ENCODE measurements around the gene SLC51B. TPM values are rescaled to one million over a fixed set of nuclear protein-coding genes. Genes with fewer than 3 reads are reported as not detected.
A peak's percentile ranks its signal among the peaks of the same experiment; 100 is the strongest.

Gene SLC51B
- total RNA-seq, 1 experiment from 2014 or later, result not detected

DNA sequence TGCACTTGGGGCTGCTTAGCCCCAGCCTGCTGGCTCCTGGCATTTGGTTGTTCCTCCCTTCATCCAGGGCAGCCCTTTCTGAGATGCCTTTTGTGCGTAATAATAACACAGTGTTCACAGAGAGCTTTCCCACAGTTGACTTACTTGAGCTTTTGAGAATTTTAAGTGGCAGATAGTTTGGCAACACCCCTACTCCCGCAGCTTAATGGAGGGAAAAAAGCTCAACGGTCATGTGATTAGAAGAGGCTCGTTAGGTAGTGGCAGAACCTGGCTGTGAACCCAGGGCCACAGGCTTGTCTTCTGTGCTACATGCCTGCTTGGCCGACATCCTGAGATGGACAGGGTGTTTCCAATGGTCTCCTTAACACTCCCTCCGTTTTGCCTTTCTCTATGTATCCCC lies 36.1 kb downstream of the SLC51B start:
- DNase-seq, result no peak
- no peak overlapping the region for H3K27ac Mint-ChIP-seq (ENCODE audit: unreplicated experiment)
- intact Hi-C loops (cut with micrococcal nuclease; ENCODE audit: unreplicated experiment), result no loop called here
- CTCF ChIA-PET, result no interaction called here
- TF ChIP-seq, protein P1, sequence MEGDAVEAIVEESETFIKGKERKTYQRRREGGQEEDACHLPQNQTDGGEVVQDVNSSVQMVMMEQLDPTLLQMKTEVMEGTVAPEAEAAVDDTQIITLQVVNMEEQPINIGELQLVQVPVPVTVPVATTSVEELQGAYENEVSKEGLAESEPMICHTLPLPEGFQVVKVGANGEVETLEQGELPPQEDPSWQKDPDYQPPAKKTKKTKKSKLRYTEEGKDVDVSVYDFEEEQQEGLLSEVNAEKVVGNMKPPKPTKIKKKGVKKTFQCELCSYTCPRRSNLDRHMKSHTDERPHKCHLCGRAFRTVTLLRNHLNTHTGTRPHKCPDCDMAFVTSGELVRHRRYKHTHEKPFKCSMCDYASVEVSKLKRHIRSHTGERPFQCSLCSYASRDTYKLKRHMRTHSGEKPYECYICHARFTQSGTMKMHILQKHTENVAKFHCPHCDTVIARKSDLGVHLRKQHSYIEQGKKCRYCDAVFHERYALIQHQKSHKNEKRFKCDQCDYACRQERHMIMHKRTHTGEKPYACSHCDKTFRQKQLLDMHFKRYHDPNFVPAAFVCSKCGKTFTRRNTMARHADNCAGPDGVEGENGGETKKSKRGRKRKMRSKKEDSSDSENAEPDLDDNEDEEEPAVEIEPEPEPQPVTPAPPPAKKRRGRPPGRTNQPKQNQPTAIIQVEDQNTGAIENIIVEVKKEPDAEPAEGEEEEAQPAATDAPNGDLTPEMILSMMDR (IDR thresholded peaks at IDR 0.05; ENCODE audit: unreplicated experiment), result no peak
- H3K9me3 Mint-ChIP-seq (ENCODE audit: low read depth, unreplicated experiment), result no peaks in the 10 kb centered on the region
- H3K36me3 Mint-ChIP-seq (ENCODE audit: insufficient read depth, unreplicated experiment), result no peaks in the 10 kb centered on the region
- no peak overlapping the region for H3K4me3 Mint-ChIP-seq (ENCODE audit: low read depth, unreplicated experiment)
- peaks cover 13% of the 10 kb centered on the region for H3K4me1 Mint-ChIP-seq (ENCODE audit: low read depth, unreplicated experiment)
- H3K27me3 Mint-ChIP-seq (ENCODE audit: unreplicated experiment), result peaks cover 58% of the 10 kb centered on the region
- no TSS peak for BruUV-seq (replicated peaks)

DNA sequence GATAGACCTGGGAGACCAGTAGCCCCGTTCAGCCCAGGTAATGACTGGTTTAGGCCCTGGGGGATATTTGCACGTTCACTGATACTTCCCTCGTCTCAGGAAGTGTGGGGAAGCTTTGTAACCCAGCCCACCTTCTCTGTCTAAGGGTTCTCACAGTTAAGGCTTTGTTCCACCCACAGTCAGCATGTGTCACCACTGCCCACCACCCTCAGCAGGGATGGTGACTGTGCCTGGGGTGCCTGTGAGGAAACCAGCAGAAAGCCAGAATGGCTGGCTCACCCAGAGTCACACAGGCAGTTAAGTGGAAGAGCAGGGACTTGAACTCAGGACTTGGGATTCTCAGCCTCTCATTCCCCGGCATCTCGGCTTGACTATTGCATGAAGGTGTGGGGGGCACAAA lies 36.6 kb downstream of the SLC51B start:
- Mint-ChIP-seq H3K4me3 (ENCODE audit: low read depth, unreplicated experiment) (no peak overlapping the region), H3K9me3 (ENCODE audit: low read depth, unreplicated experiment) (no peaks in the 10 kb centered on the region), H3K27me3 (ENCODE audit: unreplicated experiment) (peaks cover 58% of the 10 kb centered on the region), H3K27ac (ENCODE audit: unreplicated experiment) (no peak overlapping the region), H3K4me1 (ENCODE audit: low read depth, unreplicated experiment) (peaks cover 13% of the 10 kb centered on the region), H3K36me3 (ENCODE audit: insufficient read depth, unreplicated experiment) (no peaks in the 10 kb centered on the region)
- TF ChIP-seq, protein P1 (IDR thresholded peaks at IDR 0.05; ENCODE audit: unreplicated experiment), result no peak
- no peak for DNase-seq
- CTCF ChIA-PET, result interaction anchor here (1.8 kb wide), 1 partner anchor 20 kb away, joined by 6 read pairs; no protein-coding TSS in a partner anchor
- intact Hi-C loops (cut with micrococcal nuclease; ENCODE audit: unreplicated experiment), result no loop called here
- BruUV-seq (replicated peaks), result no TSS peak

DNA sequence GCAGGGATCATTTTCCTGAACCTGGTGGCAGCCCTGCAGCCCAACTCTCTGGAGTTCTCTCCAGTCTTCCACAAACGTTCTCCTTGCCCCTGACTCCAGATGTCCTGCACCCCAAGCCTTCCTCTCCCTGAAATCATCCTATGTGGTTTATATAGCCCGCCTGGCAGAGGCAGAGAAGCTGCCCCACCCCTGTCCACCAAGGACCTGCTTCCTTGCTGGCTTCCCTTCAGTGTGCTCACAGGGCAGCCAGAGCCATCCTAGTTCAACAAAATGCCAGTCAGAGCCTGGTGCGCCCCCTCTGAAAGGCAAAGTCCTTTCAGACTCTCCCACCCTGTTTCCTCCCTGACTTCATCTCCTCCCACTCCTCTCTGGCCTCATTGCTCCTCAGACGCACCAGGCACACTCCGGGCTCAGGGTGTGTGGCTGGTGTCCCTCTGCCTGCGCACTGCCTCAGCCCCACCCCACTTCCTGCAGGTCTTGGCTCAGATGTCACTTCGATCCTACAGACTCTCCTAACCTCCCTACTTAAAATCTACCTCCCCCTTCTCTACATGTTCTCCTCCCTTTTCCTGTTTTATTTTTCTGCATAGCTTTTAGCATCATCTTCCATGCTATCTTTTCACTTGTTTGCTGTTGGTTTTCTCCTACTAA lies 37.2 kb downstream of the SLC51B start:
- peaks cover 13% of the 10 kb centered on the region for H3K4me1 Mint-ChIP-seq (ENCODE audit: low read depth, unreplicated experiment)

DNA sequence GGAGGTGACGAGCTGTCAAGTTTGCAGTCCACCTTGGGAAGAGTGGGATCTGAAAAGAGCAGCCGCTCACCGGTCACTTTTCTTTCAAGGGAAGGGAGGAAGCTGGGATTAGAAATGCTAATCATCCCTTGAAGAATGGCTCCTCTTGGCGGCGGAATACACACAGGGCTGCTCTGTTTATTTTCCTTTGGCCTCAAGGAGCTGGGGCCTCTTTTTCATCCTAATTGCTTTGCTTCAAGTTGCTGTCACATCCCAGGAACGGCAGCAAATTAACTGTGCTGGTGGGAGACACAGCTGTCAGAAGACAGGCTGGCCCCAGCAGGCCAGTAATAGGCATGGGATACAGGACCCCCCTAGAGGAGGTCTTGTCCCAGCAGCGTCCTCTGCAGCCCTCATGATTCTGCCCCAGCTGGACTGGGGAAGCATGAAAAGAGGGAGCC lies 38.1 kb downstream of the SLC51B start:
- no peaks in the 10 kb centered on the region for H3K36me3 Mint-ChIP-seq (ENCODE audit: insufficient read depth, unreplicated experiment)
- CTCF ChIA-PET, result interaction anchor here (0.9 to 3.1 kb wide), 4 partner anchors 18 to 154 kb away, joined by 3 to 12 read pairs (median 4); no protein-coding TSS in a partner anchor
- TF ChIP-seq, protein P1 (IDR thresholded peaks at IDR 0.05; ENCODE audit: unreplicated experiment), result no peak
- BruUV-seq (replicated peaks), result no TSS peak
- H3K4me3 Mint-ChIP-seq (ENCODE audit: low read depth, unreplicated experiment), result no peak overlapping the region
- H3K27me3 Mint-ChIP-seq (ENCODE audit: unreplicated experiment), result peaks cover 54% of the 10 kb centered on the region
- H3K4me1 Mint-ChIP-seq (ENCODE audit: low read depth, unreplicated experiment), result peaks cover 13% of the 10 kb centered on the region
- intact Hi-C loops (cut with micrococcal nuclease; ENCODE audit: unreplicated experiment), result no loop called here
- H3K27ac Mint-ChIP-seq (ENCODE audit: unreplicated experiment), result no peak overlapping the region
- H3K9me3 Mint-ChIP-seq (ENCODE audit: low read depth, unreplicated experiment), result no peaks in the 10 kb centered on the region
- DNase-seq, result no peak

More for the DNA sequence above, 37.2 kb downstream of the SLC51B start:
- CTCF ChIA-PET, result interaction anchor here (0.9 to 3.1 kb wide), 4 partner anchors 19 to 154 kb away, joined by 3 to 12 read pairs (median 4); no protein-coding TSS in a partner anchor
- H3K4me3 Mint-ChIP-seq (ENCODE audit: low read depth, unreplicated experiment), result peak overlapping the region; percentile 2
- H3K9me3 Mint-ChIP-seq (ENCODE audit: low read depth, unreplicated experiment), result no peaks in the 10 kb centered on the region
- DNase-seq, result peak; percentile 34
- TF ChIP-seq, protein P1 (IDR thresholded peaks at IDR 0.05; ENCODE audit: unreplicated experiment), result no peak
- H3K27me3 Mint-ChIP-seq (ENCODE audit: unreplicated experiment), result peaks cover 58% of the 10 kb centered on the region
- no TSS peak for BruUV-seq (replicated peaks)
- H3K27ac Mint-ChIP-seq (ENCODE audit: unreplicated experiment), result no peak overlapping the region
- intact Hi-C loops (cut with micrococcal nuclease; ENCODE audit: unreplicated experiment), result no loop called here
- no peaks in the 10 kb centered on the region for H3K36me3 Mint-ChIP-seq (ENCODE audit: insufficient read depth, unreplicated experiment)

Data from Calu3 (cell line).